A549 (cell line): ENCODE results near the gene KCNIP4.

ENCODE experiments used
- CBX8 ChIP-seq: fragments of 200-600 bp; sonication (generic); IDR thresholded peaks from 2 replicates; pipeline ENCODE4 v1.6.1; 2016
- HOXB13 ChIP-seq: fragments of 250-450 bp; sonication (Bioruptor Pico); IDR thresholded peaks from 2 replicates; pipeline ENCODE4 v1.5.0; 2020; ENCODE audit warnings: low read depth, mild to moderate bottlenecking, moderate library complexity
- TF ChIP-seq, protein P1 (sequence below): fragments of >200 bp; sonication (Bioruptor Twin); formaldehyde crosslinking; IDR thresholded peaks from 3 replicates; pipeline ENCODE4 v1.5.1; 2016

DNA sequence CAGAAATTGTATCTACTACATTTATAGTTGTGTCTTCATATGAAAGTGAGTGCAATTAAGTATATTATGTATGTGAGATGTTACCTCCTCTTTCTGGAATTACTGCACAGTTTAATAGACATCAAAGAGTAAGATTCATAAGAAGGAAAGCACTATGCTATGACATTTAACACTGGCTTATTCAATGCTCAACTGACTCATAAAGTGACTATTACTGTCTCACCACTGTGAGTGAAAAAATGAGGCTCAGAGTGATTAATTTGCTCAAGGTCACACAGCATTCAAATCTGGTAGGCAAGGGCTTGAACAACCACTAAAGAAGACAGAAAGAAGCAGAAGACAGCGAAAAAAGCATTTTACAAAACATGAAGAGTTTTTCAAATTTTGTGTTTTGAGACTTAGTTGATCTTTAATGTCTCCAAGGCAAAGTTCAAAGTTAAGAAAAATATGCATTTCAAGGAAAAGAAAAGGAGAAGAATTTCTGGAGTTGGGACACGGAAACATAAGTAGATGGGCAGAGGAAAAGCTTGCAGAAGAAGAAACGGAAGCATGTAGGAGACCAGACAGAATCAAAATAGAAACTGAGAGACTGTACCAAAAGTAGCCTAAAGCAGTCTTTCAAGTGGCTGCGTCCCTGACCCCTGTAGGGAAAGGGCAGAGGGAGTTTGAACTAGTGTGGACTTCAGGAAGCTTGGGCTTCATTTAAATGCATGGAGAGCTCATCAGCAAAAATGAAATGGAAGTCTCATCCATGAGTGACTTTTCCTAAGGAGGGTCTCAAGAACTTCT, 66.3 kb downstream of the KCNIP4 start:
- no peak for TF ChIP-seq HOXB13 (CRISPR knock-in tag)
- TF ChIP-seq CBX8: no peak
- TF ChIP-seq, protein P1, sequence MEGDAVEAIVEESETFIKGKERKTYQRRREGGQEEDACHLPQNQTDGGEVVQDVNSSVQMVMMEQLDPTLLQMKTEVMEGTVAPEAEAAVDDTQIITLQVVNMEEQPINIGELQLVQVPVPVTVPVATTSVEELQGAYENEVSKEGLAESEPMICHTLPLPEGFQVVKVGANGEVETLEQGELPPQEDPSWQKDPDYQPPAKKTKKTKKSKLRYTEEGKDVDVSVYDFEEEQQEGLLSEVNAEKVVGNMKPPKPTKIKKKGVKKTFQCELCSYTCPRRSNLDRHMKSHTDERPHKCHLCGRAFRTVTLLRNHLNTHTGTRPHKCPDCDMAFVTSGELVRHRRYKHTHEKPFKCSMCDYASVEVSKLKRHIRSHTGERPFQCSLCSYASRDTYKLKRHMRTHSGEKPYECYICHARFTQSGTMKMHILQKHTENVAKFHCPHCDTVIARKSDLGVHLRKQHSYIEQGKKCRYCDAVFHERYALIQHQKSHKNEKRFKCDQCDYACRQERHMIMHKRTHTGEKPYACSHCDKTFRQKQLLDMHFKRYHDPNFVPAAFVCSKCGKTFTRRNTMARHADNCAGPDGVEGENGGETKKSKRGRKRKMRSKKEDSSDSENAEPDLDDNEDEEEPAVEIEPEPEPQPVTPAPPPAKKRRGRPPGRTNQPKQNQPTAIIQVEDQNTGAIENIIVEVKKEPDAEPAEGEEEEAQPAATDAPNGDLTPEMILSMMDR: no peak
